Neural progenitor cell (in vitro differentiated cells): ENCODE data around the gene FMO3. TPM values are rescaled to one million over a fixed set of nuclear protein-coding genes. Genes with fewer than 3 reads are reported as not detected.

Experiments
- DNase-seq: peaks from one replicate; pipeline ENCODE4 v3.0.0-alpha.2; 2016; ENCODE audit warnings: low spot score
- H2AFZ ChIP-seq: fragments of 200-600 bp; sonication (generic); replicated peaks from 2 replicates; pipeline ENCODE4 v1.6.1; 2016; ENCODE audit warnings: antibody characterized with exemption
- H3F3A ChIP-seq: fragments of 200-600 bp; sonication (generic); 2 replicates; pipeline ENCODE4 v1.6.1; 2016; ENCODE audit warnings: antibody characterized with exemption, low read depth
- H3K27ac ChIP-seq: fragments of 200-600 bp; sonication (generic); 2 replicates; pipeline ENCODE4 v1.5.1; 2016; ENCODE audit warnings: mild to moderate bottlenecking
- H3K27me3 ChIP-seq: fragments of 200-600 bp; sonication (generic); 2 replicates; pipeline ENCODE4 v1.6.1; 2016; ENCODE audit warnings: mild to moderate bottlenecking, moderate library complexity
- H3K36me3 ChIP-seq: fragments of 200-600 bp; sonication (generic); 2 replicates; pipeline ENCODE4 v1.5.1; 2016
- H3K4me1 ChIP-seq: fragments of 200-600 bp; sonication (generic); 2 replicates; pipeline ENCODE4 v1.6.1; 2016; ENCODE audit warnings: mixed run types
- H3K4me2 ChIP-seq: fragments of 200-600 bp; sonication (generic); 2 replicates; pipeline ENCODE4 v1.6.1; 2016
- H3K4me3 ChIP-seq: fragments of 200-600 bp; sonication (generic); 2 replicates; pipeline ENCODE4 v1.5.1; 2016
- H3K79me2 ChIP-seq: fragments of 200-600 bp; sonication (generic); 2 replicates; pipeline ENCODE4 v1.6.1; 2016; ENCODE audit warnings: low read depth
- H3K9ac ChIP-seq: fragments of 200-600 bp; sonication (generic); 2 replicates; pipeline ENCODE4 v1.6.1; 2016
- H3K9me3 ChIP-seq: fragments of 200-600 bp; sonication (generic); 2 replicates; pipeline ENCODE4 v1.5.1; 2016; ENCODE audit warnings: low read depth
- H4K20me1 ChIP-seq: fragments of 200-600 bp; sonication (generic); 2 replicates; pipeline ENCODE4 v1.6.1; 2016; ENCODE audit warnings: low read depth
- H3K27ac Mint-ChIP-seq: 3 replicates; pipeline ENCODE4 v1.8.0; 2021; ENCODE audit warnings: mixed read lengths
- H3K27me3 Mint-ChIP-seq: 2 replicates; pipeline ENCODE4 v1.8.0; 2022; ENCODE audit warnings: low read depth, mild to moderate bottlenecking, inconsistent platforms, moderate library complexity, mixed read lengths; ENCODE audit not compliant: insufficient read depth
- H3K36me3 Mint-ChIP-seq: 3 replicates; pipeline ENCODE4 v1.8.0; 2021; ENCODE audit warnings: mixed read lengths
- H3K4me1 Mint-ChIP-seq: 3 replicates; pipeline ENCODE4 v1.8.0; 2021; ENCODE audit warnings: mixed read lengths
- H3K4me3 Mint-ChIP-seq: 3 replicates; pipeline ENCODE4 v1.8.0; 2021; ENCODE audit warnings: mild to moderate bottlenecking, moderate library complexity, mixed read lengths
- H3K9me3 Mint-ChIP-seq: 3 replicates; pipeline ENCODE4 v1.8.0; 2020; ENCODE audit warnings: mixed read lengths
- EZH2 ChIP-seq: fragments of 200-600 bp; sonication (generic); IDR thresholded peaks from 2 replicates; pipeline ENCODE4 v1.6.1; 2017; ENCODE audit warnings: antibody characterized with exemption, mild to moderate bottlenecking, moderate library complexity
- EZH2phosphoT487 ChIP-seq: fragments of 200-600 bp; sonication (generic); IDR thresholded peaks from 2 replicates; pipeline ENCODE4 v1.6.1; 2017; ENCODE audit warnings: antibody characterized with exemption
- total RNA-seq: library from RNA; depleted of rRNA; stranded (reverse); fragments of >200 nt; gene quantifications from 2 replicates; pipeline ENCODE4 v1.2.3, GENCODE V29; 2015; ENCODE audit warnings: low replicate concordance
- TF ChIP-seq, protein P1 (sequence below): fragments of 200-600 bp; sonication (generic); IDR thresholded peaks from 2 replicates; pipeline ENCODE4 v1.5.1; 2017; ENCODE audit warnings: antibody characterized with exemption, mild to moderate bottlenecking

Gene FMO3
- total RNA-seq, 1 donor from 2014 or later: not detected

DNA sequence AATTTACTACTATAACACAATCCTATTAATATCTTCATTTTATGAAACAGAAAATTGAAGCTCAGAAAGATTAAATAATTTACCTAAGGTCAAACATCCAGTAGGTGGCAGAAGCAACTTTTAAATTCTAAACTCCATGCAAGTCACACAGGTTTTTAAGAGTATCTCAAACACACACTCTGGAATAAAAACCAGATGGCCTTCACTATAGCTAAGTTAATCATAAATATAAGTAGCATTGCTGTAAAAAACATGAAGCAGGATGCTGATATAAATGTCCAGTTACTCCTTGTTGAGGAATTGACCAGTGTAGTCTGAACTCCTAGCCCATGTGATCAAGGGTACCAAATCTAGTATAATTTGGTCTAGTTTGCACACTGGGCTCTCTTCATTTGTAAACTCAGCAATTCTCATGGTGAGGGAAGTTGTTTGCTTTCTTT lies 9.4 kb upstream of the FMO3 start:
- Histone ChIP-seq H3K79me2 (no peaks in the 10 kb centered on the region), H3K4me2 (no peak overlapping the region), H3K4me3 (no peak overlapping the region), H3K27me3 (no peaks in the 10 kb centered on the region), H2AFZ (peak overlapping the region; percentile 87), H3K36me3 (no peaks in the 10 kb centered on the region), H3K9ac (no peak overlapping the region), H3F3A (no peaks in the 10 kb centered on the region), H3K9me3 (no peaks in the 10 kb centered on the region), H3K4me1 (peaks cover 5% of the 10 kb centered on the region), H4K20me1 (no peaks in the 10 kb centered on the region), H3K27ac (no peak overlapping the region)
- Mint-ChIP-seq H3K4me3 (no peak overlapping the region), H3K36me3 (no peaks in the 10 kb centered on the region), H3K27me3 (no peaks in the 10 kb centered on the region), H3K9me3 (peaks cover 2% of the 10 kb centered on the region), H3K27ac (peak overlapping the region; percentile 74), H3K4me1 (peaks cover 6% of the 10 kb centered on the region)
- peak; percentile 23 for DNase-seq
- TF ChIP-seq, protein P1, sequence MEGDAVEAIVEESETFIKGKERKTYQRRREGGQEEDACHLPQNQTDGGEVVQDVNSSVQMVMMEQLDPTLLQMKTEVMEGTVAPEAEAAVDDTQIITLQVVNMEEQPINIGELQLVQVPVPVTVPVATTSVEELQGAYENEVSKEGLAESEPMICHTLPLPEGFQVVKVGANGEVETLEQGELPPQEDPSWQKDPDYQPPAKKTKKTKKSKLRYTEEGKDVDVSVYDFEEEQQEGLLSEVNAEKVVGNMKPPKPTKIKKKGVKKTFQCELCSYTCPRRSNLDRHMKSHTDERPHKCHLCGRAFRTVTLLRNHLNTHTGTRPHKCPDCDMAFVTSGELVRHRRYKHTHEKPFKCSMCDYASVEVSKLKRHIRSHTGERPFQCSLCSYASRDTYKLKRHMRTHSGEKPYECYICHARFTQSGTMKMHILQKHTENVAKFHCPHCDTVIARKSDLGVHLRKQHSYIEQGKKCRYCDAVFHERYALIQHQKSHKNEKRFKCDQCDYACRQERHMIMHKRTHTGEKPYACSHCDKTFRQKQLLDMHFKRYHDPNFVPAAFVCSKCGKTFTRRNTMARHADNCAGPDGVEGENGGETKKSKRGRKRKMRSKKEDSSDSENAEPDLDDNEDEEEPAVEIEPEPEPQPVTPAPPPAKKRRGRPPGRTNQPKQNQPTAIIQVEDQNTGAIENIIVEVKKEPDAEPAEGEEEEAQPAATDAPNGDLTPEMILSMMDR: peak; percentile 61
- no peak for TF ChIP-seq EZH2phosphoT487
- no peak for TF ChIP-seq EZH2

DNA sequence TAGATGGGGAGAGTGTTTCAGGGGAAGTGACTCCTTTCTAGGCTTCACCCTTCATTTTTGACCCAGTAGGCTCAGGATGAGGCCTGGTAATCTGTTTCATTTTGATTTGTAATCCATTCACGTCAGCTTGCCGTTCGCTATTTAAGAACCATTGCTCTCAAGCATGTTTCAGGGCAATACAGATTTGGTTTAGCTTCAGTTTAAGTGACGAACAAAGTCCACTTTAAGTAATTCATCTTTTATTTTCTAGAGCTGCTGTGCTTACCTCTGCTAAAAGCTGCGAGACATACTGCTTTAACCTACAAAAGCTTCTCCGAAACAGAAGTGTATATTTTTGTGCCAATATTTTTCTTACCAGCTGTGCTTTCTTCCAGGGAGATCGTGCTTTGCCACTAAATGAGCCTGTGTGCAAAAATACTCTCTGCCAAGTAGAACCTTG lies 8.9 kb upstream of the FMO3 start:
- Mint-ChIP-seq H3K4me1 (peaks cover 6% of the 10 kb centered on the region), H3K36me3 (no peaks in the 10 kb centered on the region), H3K4me3 (no peak overlapping the region), H3K27ac (peak overlapping the region; percentile 74), H3K9me3 (peaks cover 2% of the 10 kb centered on the region), H3K27me3 (peaks cover 2% of the 10 kb centered on the region)
- no peaks in the 10 kb centered on the region for H3K79me2 ChIP-seq
- peak overlapping the region; percentile 87 for H2AFZ ChIP-seq
- H3K4me1 ChIP-seq: peaks cover 5% of the 10 kb centered on the region
- no peaks in the 10 kb centered on the region for H3K9me3 ChIP-seq
- H3K27ac ChIP-seq: no peak overlapping the region
- H3K36me3 ChIP-seq: no peaks in the 10 kb centered on the region
- TF ChIP-seq, protein P1: no peak
- TF ChIP-seq EZH2phosphoT487: no peak
- no peak for TF ChIP-seq EZH2
- no peaks in the 10 kb centered on the region for H3K27me3 ChIP-seq
- H3K4me2 ChIP-seq: no peak overlapping the region
- no peak overlapping the region for H3K9ac ChIP-seq
- H3F3A ChIP-seq: no peaks in the 10 kb centered on the region
- H4K20me1 ChIP-seq: no peaks in the 10 kb centered on the region
- no peak for DNase-seq
- no peak overlapping the region for H3K4me3 ChIP-seq

DNA sequence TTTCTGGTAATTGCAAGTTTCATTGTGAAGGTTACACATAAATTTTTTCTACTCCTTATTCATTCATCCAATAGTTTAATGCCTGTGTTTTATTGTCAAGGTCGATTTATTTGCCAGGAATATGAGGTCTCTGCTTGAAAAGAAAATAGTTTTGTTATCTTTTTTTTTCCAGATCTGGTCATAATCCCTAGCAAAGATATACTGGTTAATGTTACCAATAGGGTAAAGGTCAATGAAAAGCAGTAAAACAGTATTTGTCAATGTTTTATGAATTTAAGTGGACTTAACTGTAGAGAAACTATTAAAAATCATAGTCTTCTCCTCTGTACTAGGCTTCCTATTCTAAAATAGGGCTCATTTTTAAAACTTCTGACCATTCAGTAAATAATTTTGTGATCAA lies 8.1 kb upstream of the FMO3 start:
- no peak for DNase-seq
- H2AFZ ChIP-seq: no peak overlapping the region

More for the DNA sequence above, 8.1 kb upstream of the FMO3 start:
- Histone ChIP-seq H3K4me2 (no peak overlapping the region), H3K36me3 (no peaks in the 10 kb centered on the region), H3K9ac (no peak overlapping the region), H3K27me3 (no peaks in the 10 kb centered on the region), H3K9me3 (no peaks in the 10 kb centered on the region), H3K27ac (no peak overlapping the region), H3K79me2 (no peaks in the 10 kb centered on the region), H3K4me3 (no peak overlapping the region), H4K20me1 (no peaks in the 10 kb centered on the region), H3K4me1 (peaks cover 5% of the 10 kb centered on the region), H3F3A (no peaks in the 10 kb centered on the region)
- Mint-ChIP-seq H3K4me1 (peaks cover 6% of the 10 kb centered on the region), H3K27me3 (peaks cover 2% of the 10 kb centered on the region), H3K27ac (no peak overlapping the region), H3K4me3 (no peak overlapping the region), H3K9me3 (peaks cover 2% of the 10 kb centered on the region), H3K36me3 (no peaks in the 10 kb centered on the region)
- TF ChIP-seq EZH2: no peak
- TF ChIP-seq EZH2phosphoT487: no peak
- TF ChIP-seq, protein P1: no peak
